Osteoblast (primary cell): ENCODE data around the gene FBXO47. TPM values are rescaled to one million over a fixed set of nuclear protein-coding genes. Genes with fewer than 3 reads are reported as not detected.

Experiments
- DNase-seq: peaks from one replicate; pipeline ENCODE4 v3.0.0; 2011; ENCODE audit warnings: low spot score, mixed read lengths; ENCODE audit not compliant: insufficient read length; ENCODE audit errors: missing footprints
- H2AFZ ChIP-seq: 2 replicates; pipeline ENCODE4 v1.6.0; 2011; ENCODE audit warnings: mild to moderate bottlenecking, low read length
- H3K27ac ChIP-seq: 2 replicates; pipeline ENCODE4 v1.5.1; 2011; ENCODE audit warnings: mild to moderate bottlenecking, low read depth, low read length, moderate library complexity
- H3K27me3 ChIP-seq: 2 replicates; pipeline ENCODE4 v1.6.0; 2012; ENCODE audit warnings: mild to moderate bottlenecking, control low read depth, inconsistent platforms, low read length, moderate library complexity; ENCODE audit not compliant: insufficient read depth
- H3K36me3 ChIP-seq: 2 replicates; pipeline ENCODE4 v1.5.1; 2011; ENCODE audit warnings: mild to moderate bottlenecking, low read length, control low read depth, moderate library complexity; ENCODE audit not compliant: insufficient read depth
- H3K4me1 ChIP-seq: 2 replicates; pipeline ENCODE4 v1.5.1; 2011; ENCODE audit warnings: mild to moderate bottlenecking, low read length, control low read depth, moderate library complexity; ENCODE audit not compliant: insufficient read depth
- H3K4me2 ChIP-seq: 2 replicates; pipeline ENCODE4 v1.6.0; 2011; ENCODE audit warnings: mild to moderate bottlenecking, low read length; ENCODE audit not compliant: insufficient read depth
- H3K4me3 ChIP-seq: fragments of 200-600 bp; sonication (generic); 3 replicates; pipeline ENCODE4 v1.5.1; 2012; ENCODE audit warnings: mild to moderate bottlenecking, low read length, inconsistent platforms; ENCODE audit not compliant: insufficient read depth
- H3K79me2 ChIP-seq: 2 replicates; pipeline ENCODE4 v1.6.0; 2012; ENCODE audit warnings: mild to moderate bottlenecking, low read length, control low read depth, inconsistent platforms; ENCODE audit not compliant: insufficient read depth
- H3K9me3 ChIP-seq: 2 replicates; pipeline ENCODE4 v1.5.1; 2011; ENCODE audit warnings: low read depth, low read length, control low read depth
- H4K20me1 ChIP-seq: 2 replicates; pipeline ENCODE4 v1.6.0; 2012; ENCODE audit warnings: mild to moderate bottlenecking, low read length, control low read depth; ENCODE audit not compliant: insufficient read depth
- total RNA-seq: library from RNA; depleted of rRNA; stranded (reverse); fragments of >200 nt; gene quantifications from 2 replicates; pipeline ENCODE4 v1.2.3, GENCODE V29; 2012
- TF ChIP-seq, protein P1 (sequence below): IDR thresholded peaks from 2 replicates; pipeline ENCODE4 v1.5.1; 2011; ENCODE audit warnings: mild to moderate bottlenecking, low read depth, low read length, moderate library complexity; ENCODE audit errors: extremely low read depth

Gene FBXO47
- total RNA-seq, 1 donor = not detected

DNA sequence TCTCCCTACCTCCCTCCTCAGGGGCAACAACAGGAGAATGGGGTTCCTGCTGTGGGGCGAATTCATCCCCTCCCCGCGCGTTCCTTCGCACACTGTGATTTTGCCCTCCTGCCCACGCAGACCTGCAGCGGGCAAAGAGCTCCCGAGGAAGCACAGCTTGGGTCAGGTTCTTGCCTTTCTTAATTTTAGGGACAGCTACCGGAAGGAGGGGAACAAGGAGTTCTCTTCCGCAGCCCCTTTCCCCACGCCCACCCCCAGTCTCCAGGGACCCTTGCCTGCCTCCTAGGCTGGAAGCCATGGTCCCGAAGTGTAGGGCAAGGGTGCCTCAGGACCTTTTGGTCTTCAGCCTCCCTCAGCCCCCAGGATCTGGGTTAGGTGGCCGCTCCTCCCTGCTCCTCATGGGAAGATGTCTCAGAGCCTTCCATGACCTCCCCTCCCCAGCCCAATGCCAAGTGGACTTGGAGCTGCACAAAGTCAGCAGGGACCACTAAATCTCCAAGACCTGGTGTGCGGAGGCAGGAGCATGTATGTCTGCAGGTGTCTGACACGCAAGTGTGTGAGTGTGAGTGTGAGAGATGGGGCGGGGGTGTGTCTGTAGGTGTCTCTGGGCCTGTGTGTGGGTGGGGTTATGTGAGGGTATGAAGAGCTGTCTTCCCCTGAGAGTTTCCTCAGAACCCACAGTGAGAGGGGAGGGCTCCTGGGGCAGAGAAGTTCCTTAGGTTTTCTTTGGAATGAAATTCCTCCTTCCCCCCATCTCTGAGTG is 47.7 kb downstream of the FBXO47 start:
- peaks cover 20% of the 10 kb centered on the region for H3K79me2 ChIP-seq
- no peak overlapping the region for H3K4me3 ChIP-seq
- no peak for DNase-seq
- H2AFZ ChIP-seq = no peak overlapping the region
- no peaks in the 10 kb centered on the region for H3K27me3 ChIP-seq
- no peaks in the 10 kb centered on the region for H3K9me3 ChIP-seq
- H4K20me1 ChIP-seq = peaks cover 61% of the 10 kb centered on the region
- peaks cover 66% of the 10 kb centered on the region for H3K36me3 ChIP-seq
- no peak overlapping the region for H3K27ac ChIP-seq
- TF ChIP-seq, protein P1, sequence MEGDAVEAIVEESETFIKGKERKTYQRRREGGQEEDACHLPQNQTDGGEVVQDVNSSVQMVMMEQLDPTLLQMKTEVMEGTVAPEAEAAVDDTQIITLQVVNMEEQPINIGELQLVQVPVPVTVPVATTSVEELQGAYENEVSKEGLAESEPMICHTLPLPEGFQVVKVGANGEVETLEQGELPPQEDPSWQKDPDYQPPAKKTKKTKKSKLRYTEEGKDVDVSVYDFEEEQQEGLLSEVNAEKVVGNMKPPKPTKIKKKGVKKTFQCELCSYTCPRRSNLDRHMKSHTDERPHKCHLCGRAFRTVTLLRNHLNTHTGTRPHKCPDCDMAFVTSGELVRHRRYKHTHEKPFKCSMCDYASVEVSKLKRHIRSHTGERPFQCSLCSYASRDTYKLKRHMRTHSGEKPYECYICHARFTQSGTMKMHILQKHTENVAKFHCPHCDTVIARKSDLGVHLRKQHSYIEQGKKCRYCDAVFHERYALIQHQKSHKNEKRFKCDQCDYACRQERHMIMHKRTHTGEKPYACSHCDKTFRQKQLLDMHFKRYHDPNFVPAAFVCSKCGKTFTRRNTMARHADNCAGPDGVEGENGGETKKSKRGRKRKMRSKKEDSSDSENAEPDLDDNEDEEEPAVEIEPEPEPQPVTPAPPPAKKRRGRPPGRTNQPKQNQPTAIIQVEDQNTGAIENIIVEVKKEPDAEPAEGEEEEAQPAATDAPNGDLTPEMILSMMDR = no peak
- no peak overlapping the region for H3K4me2 ChIP-seq
- peaks cover 20% of the 10 kb centered on the region for H3K4me1 ChIP-seq

DNA sequence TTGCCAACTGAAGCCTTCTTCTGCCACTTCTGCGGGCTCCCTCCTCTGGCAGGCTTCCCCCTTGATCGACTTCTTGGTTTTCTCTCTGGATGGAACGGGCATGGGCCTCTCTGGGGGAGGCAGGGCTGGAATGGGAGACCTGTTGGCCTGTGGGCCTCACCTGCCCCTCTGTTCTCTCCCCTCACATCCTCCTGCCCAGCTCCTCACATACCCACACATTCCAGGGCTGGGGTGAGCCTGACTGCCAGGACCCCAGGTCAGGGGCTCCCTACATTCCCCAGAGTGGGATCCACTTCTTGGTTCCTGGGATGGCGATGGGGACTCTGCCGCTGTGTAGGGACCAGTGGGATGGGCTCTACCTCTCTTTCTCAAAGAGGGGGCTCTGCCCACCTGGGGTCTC is 48.3 kb downstream of the FBXO47 start:
- no peak for DNase-seq
- no peak overlapping the region for H3K27ac ChIP-seq
- no peak overlapping the region for H3K4me3 ChIP-seq
- TF ChIP-seq, protein P1 = no peak
- peaks cover 20% of the 10 kb centered on the region for H3K4me1 ChIP-seq
- no peak overlapping the region for H3K4me2 ChIP-seq
- no peaks in the 10 kb centered on the region for H3K9me3 ChIP-seq
- H3K79me2 ChIP-seq = peaks cover 26% of the 10 kb centered on the region
- peaks cover 66% of the 10 kb centered on the region for H4K20me1 ChIP-seq
- no peaks in the 10 kb centered on the region for H3K27me3 ChIP-seq
- no peak overlapping the region for H2AFZ ChIP-seq
- H3K36me3 ChIP-seq = peaks cover 72% of the 10 kb centered on the region

DNA sequence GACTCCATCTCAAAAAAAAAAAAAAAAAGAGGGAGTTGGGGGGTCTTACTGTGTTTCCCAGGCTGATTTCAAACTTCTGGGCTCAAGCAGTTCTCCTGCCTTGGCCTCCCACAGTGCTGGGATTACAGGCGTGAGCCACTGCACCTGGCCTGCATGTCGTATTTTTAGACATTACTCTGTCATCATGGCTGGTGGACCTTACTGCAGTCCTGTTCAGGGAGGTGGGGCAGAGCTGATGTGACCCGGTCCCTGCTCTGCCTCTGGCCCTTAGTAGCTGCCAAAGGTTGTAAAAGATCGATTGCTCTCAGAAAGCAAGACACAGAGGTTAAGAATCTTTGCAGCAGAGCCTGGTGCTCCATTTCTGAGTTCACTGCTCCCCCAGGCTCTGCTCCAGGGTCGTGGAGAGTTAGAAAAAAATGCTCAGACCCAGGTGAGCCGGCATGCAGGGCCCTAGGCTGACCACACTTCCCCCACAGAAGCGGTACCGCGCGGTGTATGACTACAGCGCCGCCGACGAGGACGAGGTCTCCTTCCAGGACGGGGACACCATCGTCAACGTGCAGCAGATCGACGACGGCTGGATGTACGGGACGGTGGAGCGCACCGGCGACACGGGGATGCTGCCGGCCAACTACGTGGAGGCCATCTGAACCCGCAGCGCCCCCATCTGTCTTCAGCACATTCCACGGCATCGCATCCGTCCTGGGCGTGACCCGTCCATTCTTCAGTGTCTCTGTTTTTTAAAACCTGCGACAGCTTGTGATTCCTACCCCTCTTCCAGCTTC is 48.9 kb downstream of the FBXO47 start:
- TF ChIP-seq, protein P1 = no peak
- Histone ChIP-seq H3K9me3 (no peaks in the 10 kb centered on the region), H3K4me3 (no peak overlapping the region), H4K20me1 (peaks cover 68% of the 10 kb centered on the region), H3K27me3 (no peaks in the 10 kb centered on the region), H3K36me3 (peaks cover 76% of the 10 kb centered on the region), H3K79me2 (peaks cover 30% of the 10 kb centered on the region), H2AFZ (no peak overlapping the region), H3K4me1 (peaks cover 17% of the 10 kb centered on the region), H3K4me2 (no peak overlapping the region), H3K27ac (no peak overlapping the region)
- DNase-seq = no peak

DNA sequence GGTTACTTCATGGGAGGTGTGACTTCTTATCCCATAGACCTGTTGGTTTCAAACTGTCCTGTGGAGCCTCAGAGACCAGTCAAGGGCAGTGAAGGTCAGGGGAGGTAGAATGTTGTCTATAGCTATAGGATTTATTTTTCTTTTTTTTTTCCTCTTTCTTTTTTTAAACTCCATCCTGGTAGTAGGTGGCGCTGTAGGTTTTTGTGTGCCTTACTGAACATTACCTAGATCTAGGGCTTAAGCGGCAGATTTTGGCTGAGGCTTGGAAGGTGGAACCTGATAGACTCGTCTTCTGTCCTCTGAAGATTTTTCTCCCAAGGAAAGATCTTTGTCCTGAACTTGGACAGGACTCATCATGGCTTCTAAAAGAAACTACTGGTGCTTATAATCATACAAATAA is 49.9 kb downstream of the FBXO47 start:
- H3K9me3 ChIP-seq = no peaks in the 10 kb centered on the region
- H3K4me2 ChIP-seq = no peak overlapping the region
- H3K4me1 ChIP-seq = peaks cover 13% of the 10 kb centered on the region
- peaks cover 84% of the 10 kb centered on the region for H3K36me3 ChIP-seq
- no peak overlapping the region for H3K27ac ChIP-seq
- no peak overlapping the region for H3K4me3 ChIP-seq
- H3K79me2 ChIP-seq = peaks cover 40% of the 10 kb centered on the region
- H2AFZ ChIP-seq = no peak overlapping the region
- TF ChIP-seq, protein P1 = peak; percentile 12
- no peaks in the 10 kb centered on the region for H3K27me3 ChIP-seq
- DNase-seq = no peak
- H4K20me1 ChIP-seq = peaks cover 70% of the 10 kb centered on the region
